HG03280 (cell line): ENCODE measurements around the gene SLC4A7.
"Not testable (repeated sequence)": the region's sequence is repeated elsewhere in the genome, so short reads cannot be mapped to it uniquely, and the experiment has no call there.

ENCODE experiments used
- ATAC-seq: cut with Tn5 transposase; IDR thresholded peaks from one replicate; pipeline ENCODE4 v1.9.1; 2021; ENCODE audit warnings: mild to moderate bottlenecking, moderate library complexity; ENCODE audit not compliant: unreplicated experiment

Gene SLC4A7

DNA sequence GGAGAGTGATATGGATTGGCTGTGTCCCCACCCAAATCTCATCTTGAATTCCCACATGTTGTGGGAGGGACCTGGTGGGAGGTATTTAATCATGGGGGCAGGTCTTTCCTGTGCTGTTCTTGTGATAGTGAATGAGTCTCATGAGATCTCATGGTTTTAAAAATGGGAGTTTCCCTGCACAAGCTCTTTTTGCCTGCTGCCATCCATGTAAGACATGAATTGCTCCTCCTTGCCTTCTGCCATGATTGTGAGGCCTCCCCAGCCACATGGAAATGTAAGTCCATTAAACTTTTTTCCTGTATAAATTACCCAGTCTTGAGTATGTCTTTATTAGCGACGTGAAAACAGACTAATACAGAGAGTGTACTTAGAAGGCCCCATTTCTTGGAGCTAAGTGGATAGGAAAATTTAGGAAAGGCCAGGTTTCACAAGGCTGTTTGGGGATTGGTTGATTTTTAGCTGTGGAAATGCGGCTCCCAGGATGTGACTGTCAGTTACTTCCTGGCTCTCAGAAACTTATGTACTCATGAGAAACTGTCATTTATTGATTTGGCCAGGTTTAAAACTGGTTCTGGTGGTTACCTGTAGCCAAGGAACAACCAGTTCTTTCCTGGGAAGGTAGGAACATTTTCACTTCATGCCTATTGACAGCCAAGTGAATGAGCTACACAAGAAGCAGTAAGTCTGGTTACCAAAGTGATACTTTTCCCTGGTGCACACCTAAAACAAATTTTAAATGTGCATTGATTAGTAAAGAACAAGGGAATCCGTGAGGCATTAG, 155.0 kb downstream of the SLC4A7 start:
- ATAC-seq, result not testable (repeated sequence)

DNA sequence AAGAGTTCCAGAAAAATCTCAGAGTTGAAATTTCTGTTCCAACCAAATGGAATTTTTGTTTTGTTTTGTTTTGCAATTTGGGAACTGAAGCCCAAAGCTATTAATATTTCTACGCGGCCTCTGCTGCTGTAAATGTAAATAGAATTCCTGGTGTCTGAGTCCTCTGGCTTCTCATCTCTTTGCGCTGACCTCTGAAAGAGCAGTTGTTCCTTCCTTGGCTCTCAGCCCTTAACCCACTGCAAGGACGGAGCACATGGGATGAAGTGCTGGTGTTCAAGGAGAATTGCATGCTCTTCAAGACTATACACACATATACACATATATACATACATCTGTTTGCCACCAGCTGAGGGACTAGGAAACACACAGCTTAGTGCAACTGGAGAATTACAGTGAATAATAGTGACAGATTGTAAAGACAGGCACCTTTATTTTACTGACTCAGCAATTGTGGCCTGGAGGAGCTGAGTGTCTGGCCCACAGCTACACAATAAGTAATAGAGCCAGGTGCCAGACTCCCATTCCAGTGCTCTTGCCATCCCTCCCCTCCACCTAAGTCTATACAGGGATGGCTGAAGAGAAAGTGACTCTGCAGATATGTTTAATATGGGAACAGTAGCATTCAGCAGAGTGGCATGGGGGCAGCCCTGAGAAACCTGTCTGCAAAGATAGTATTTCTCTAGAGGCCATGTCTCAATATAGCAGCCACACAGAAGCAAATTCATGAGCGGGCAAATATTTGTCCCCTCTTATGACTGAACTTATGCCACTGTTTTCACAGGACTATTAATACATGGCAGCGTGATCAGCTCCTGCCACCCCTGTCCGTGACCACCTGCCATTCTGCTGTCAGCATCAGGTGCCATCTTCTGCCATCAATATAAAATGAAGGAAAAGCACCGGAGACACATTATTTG, 157.3 kb downstream of the SLC4A7 start:
- no peak for ATAC-seq

DNA sequence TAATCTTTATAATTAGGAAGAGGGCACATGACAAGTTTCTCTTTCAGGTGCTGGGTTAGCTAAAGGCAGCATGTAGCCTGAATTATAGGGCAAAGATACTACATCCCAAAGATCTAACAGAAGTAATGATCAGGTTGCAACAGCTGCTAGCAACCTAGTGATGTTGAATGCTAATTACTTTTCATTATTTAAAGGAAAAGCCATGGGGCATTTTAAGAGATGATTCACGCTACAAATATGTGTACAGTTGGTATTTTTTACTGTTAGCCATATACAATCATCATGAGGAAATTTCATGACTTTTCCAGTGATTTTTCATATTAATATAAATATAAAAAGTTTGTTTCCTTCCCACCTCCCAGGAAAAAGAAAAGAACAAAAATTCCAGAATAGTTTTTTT, 158.0 kb downstream of the SLC4A7 start:
- ATAC-seq, result no peak

DNA sequence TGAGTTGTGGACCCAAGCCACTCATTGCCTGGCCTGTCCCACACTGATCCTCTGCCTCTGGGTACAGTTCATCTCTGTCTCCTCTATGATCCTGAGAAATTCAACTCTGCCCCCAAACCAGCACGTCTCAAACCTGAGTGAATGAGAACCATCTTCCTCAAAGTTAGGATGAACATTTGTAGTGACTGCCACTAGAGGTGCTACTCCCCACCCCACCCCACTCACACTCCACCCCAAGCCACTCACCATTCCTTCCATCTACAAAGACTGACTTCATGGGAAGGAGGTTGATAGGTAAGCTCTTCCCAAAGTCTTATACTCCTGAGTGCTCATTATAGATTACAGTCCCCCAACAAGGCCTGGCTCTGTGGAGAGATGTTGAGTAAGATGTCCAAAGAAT, 158.8 kb downstream of the SLC4A7 start:
- no peak for ATAC-seq

DNA sequence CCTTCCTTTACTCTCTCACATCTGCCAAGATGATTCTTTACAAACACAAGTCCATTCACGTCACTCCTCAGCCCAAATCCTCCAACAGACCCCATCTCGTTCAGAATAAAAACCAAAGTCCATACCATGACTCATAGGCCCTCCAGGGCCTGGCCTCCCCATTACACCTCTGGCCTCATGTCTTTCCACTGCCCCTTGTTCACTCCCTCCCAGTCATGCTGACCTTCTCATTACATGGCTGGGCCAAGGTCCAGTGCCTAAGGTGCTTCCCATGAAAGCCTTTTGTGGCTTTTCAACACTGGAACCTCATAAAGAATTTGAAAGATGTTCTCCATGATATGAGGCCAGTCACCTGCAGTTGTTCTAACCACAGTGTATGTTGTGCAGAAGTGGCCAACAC, 159.5 kb downstream of the SLC4A7 start:
- ATAC-seq, result no peak

DNA sequence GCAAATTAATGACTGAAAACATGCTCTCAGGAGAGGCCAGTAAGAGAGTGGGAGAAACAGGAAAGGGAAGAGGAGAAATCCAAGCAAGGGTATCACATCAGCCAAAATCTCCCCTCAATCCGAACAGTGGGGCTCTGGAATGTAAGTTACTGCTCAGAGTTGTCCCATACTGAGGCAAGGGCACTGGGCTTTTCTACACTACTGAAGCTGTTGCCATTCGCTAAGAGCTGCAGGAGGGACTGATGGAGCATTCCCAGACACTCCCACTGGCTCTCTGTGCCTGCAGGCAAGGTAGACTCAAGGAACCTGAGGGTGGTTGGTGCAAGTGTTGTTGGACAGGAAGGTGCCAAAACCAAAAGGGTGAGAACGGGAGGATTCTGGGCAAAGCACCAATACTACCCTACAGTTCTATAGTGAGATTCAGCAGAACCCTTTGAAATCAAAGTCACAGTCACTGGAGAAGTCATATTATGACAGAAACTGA, 161.1 kb downstream of the SLC4A7 start:
- ATAC-seq, result no peak
